GM10248 (cell line): Measurements from ENCODE around the gene P2RX5.

ENCODE experiments used
- CTCF ChIA-PET: fragments of 300-600 bp; sonication (Branson Sonifier 250); formaldehyde crosslinking; extraction: SDS; loops from one replicate; lab custom pipeline; 2021; ENCODE audit warnings: antibody characterized with exemption; lab: Yijun Ruan, JAX
- POLR2A ChIA-PET: fragments of 350-650 bp; sonication (Branson Sonifier 250); formaldehyde crosslinking; extraction: SDS; loops from one replicate; lab custom pipeline; 2020; ENCODE audit warnings: antibody characterized with exemption; lab: Yijun Ruan, JAX
- DNase-seq: peaks from one replicate; pipeline ENCODE4 v3.0.0; 2012; ENCODE audit errors: extremely low spot score
- CTCF ChIP-seq: IDR thresholded peaks from 2 replicates; pipeline ENCODE4 v1.5.1; 2012; ENCODE audit warnings: mild to moderate bottlenecking, low read depth; ENCODE audit errors: extremely low read depth, missing control alignments, control extremely low read depth

The P2RX5 gene

DNA sequence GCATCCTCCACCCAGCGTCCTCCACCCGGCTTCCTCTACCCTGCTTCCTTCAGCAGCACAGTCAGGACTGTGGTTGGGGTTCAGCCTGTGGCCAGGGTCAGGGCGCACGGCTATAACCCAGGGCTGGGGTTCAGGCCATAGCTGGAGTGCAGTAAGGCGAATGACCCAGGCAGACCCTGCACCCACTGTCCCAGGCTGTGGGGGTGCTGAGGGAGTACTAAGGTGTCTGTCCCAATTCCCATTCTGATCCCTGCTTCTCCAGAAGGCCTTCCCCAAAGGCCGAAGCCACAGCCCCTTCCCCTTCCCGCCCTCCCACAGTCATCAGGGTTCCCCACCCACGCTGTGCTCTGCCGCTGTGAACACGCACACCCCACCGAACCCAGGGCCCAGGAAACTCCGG lies 14.9 kb downstream of the P2RX5 start:
- DNase-seq: no peak
- ChIA-PET CTCF (no interaction called here), POLR2A (no interaction called here)
- no peak for TF ChIP-seq CTCF

DNA sequence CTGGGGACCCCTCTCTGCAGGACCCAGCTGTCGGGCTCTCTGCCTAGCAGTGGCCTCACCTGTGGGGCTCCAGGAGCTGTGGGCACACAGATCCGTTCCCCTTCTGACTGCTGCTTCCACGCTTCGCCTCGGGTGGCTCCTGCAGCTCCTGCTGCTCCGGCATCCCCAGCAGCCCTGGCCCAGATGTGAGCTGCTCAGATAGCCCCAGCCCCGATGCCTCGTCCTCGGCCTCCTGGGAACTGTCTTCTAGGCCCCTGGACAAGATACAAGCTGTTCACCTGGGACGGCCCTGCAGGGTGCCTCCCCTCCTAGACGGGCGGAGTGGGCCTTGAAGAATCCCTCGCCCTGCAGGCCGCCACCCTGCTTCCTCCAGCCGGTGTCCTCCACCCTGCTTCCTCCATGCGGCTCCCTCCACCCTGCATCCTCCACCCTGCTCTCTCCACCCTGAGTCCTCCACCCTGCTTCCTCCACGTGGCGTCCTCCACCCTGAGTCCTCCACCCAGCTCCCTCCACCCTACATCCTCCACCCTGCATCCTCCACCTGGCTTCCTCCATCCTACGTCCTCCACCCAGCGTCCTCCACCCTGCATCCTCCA lies 16.3 kb downstream of the P2RX5 start:
- ChIA-PET CTCF (interaction anchor here (0.7 to 1.4 kb wide), 3 partner anchors 49 to 121 kb away, joined by 3 read pairs; partner anchors contain the start of gene ITGAE), POLR2A (interaction anchor here (0.5 kb wide), 2 partner anchors 9 to 42 kb away, joined by 3 to 5 read pairs; no protein-coding TSS in a partner anchor)
- DNase-seq: no peak
- no peak for TF ChIP-seq CTCF

- DNase-seq: no peak
- ChIA-PET POLR2A (no interaction called here), CTCF (interaction anchor here (0.7 to 1.4 kb wide), 5 partner anchors 50 to 148 kb away, joined by 3 to 5 read pairs (median 3); partner anchors contain the start of gene ITGAE)
- TF ChIP-seq CTCF: no peak
These were observed 17.0 kb downstream of the P2RX5 start for GRCh38 chr17:3678821-3679530.

DNA sequence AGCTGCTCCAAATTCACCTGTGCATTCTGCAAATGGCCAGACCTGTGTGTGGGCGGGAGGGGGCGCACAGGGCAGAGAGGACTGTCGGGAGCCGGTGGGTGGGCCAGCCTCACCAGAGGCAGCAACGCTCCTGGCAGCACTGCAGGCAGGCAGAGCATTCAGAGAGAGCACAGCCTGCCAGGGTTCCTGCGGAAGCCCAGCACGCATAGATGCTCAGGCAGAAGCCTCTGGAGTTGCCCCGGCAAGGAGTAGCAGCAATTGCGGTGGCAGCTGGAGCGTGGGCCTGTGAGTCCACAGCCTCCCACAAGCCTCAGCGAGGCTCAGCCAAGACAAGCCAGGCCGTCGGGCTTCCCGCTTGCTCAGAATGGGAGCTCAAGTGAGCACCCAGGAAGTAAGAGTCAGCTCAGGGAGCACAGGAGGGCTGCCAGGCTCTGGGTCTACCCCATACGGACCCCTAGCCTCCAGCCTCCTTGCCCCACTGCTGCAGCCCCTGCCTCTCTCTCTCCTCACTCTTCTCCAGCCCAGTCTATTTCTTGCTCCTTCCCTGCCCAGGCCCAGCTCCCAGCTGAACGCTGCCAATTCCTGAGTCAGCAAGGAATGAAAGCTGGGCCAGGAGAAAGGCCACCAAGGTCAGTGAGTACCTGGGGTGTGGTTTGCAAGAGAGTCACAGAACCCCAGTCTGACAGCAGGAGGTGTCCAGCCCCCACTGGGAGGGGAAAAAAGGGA lies 17.7 kb downstream of the P2RX5 start:
- CTCF ChIA-PET: interaction anchor here (0.9 to 1.4 kb wide), 4 partner anchors 54 to 149 kb away, joined by 3 to 5 read pairs (median 4); partner anchors contain the start of gene ITGAE
- TF ChIP-seq CTCF: no peak
- no peak for DNase-seq
- POLR2A ChIA-PET: no interaction called here

DNA sequence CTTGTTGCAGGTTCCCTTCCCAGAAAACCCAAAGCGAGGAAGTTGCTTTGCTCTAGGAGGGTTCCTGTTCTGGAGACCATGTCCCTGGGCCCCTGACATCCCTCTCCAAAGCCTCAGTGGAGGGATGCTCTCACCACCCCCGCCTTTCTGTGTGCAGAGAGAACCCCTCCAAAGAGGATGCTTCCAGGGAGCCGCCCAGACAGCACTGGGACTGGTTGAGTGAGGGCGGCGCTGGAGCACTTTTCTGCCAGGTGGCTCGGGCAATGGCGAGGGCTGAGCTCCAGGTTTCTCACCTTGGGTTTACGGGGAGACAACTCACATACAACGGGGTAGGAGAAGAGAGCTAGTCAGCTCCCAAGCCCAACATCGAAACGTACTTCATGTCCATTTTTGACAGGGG lies 20.1 kb downstream of the P2RX5 start:
- POLR2A ChIA-PET: no interaction called here
- DNase-seq: no peak
- CTCF ChIA-PET: interaction anchor here (1.8 kb wide), 1 partner anchor 18 kb away, joined by 5 read pairs; no protein-coding TSS in a partner anchor
- TF ChIP-seq CTCF: no peak

DNA sequence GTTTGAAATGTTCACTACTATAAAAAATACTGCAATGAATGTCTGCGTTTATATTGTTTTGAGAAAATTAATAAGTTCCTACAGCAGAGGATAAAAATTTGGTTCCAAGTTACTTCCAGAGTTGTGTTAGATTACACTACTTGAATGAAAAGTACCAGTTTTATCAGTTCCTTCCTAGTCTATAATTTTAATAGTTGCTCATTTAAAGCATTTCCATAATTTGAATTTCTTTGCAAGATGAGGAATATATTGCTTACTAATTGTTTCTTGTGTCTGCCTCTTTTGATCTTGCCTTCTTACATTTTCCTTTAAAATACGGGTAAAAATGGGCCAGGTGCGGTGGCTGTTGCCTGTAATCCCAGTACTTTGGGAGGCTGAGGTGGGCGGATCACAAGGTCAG lies 23.4 kb downstream of the P2RX5 start:
- ChIA-PET POLR2A (no interaction called here), CTCF (interaction anchor here (1.3 kb wide), 1 partner anchor 10 kb away, joined by 5 read pairs; no protein-coding TSS in a partner anchor)
- DNase-seq: no peak
- no peak for TF ChIP-seq CTCF
